ENCODE measurements around the gene FBXO41. TPM values are rescaled to one million over a fixed set of nuclear protein-coding genes. Genes with fewer than 3 reads are reported as not detected.

Gene FBXO41
- total RNA-seq, 1 donor from 2014 or later = 1.6 TPM

DNA sequence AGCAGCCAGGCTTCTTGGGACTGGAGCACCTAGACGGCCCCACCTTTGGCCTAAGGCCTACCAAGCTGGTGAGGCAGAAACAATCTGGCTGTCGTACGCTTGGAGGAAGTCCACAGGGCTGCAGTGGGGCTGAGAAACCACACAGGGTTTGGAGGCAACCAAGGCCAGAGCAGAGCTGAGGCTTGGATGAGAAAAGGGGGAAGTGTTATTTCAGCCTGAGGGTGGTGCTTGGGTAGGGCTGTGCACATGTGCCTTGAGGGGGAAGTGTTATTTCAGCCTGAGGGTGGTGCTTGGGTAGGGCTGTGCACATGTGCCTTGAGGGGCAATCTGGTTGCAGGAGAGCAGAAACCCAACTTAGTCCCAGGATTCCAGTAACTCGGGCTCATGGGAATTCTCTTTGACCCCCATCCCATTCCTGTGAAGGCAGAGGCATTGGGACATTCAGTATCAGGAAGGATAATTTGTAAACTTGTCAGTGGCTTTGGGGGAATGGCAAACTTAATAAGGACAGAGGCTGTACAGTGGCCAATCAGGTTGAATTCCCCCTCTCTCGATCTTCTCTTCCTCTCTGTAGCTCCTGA is 971 bp upstream of the FBXO41 start:
- no peak for DNase-seq (ENCODE audit: low read depth)
- no peak for FAIRE-seq
- Histone ChIP-seq H3K4me3 (ENCODE audit: low read depth, low read length) (no peak overlapping the region), H3K36me3 (ENCODE audit: control insufficient read depth, insufficient read depth, low read length) (no peaks in the 10 kb centered on the region), H3K27me3 (ENCODE audit: control insufficient read depth, insufficient read depth, low read length) (peaks cover 11% of the 10 kb centered on the region)
- TF ChIP-seq, protein P1, sequence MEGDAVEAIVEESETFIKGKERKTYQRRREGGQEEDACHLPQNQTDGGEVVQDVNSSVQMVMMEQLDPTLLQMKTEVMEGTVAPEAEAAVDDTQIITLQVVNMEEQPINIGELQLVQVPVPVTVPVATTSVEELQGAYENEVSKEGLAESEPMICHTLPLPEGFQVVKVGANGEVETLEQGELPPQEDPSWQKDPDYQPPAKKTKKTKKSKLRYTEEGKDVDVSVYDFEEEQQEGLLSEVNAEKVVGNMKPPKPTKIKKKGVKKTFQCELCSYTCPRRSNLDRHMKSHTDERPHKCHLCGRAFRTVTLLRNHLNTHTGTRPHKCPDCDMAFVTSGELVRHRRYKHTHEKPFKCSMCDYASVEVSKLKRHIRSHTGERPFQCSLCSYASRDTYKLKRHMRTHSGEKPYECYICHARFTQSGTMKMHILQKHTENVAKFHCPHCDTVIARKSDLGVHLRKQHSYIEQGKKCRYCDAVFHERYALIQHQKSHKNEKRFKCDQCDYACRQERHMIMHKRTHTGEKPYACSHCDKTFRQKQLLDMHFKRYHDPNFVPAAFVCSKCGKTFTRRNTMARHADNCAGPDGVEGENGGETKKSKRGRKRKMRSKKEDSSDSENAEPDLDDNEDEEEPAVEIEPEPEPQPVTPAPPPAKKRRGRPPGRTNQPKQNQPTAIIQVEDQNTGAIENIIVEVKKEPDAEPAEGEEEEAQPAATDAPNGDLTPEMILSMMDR (IDR thresholded peaks at IDR 0.05; ENCODE audit: insufficient read depth, low read length, severe bottlenecking) = no peak

DNA sequence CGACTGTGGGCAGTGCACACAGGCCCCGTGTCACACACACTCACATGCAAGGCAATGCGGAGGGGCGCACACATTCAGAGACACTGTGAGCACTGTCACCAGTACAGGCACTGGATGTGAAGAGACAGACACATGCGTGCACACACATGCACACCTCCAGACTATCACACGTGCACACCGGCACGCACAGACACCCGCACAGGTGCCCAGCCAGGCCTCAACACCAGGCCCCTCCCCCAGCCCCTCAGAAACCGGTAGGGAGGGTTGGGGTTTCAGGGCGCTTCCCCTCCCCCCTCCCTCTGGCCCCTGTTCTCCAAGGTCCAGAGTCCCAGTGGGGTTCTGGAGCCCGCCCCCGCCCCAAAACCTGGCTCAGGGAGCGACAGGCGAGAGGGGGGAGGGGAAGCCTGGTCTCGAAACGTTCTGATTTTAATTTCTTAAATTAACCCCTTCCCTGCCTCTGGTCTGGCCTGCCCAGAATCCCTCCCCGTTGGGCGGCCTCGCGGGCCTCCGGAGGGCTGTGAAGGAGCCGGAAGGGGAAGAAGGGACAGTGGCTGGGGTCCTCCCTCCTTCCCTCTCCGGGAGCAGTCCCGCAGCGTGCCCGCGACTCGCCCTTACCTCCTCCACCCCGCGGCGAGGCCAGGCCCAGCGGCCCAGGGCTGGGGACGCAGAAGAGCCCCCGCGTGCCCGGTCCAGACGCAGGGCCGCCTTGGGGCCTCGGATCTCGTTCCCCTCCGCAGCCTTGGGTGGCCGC is 558 bp downstream of the FBXO41 start:
- DNase-seq (ENCODE audit: low read depth) = no peak
- peak overlapping the region; percentile 46 for H3K4me3 ChIP-seq (ENCODE audit: low read depth, low read length)
- TF ChIP-seq, protein P1 (IDR thresholded peaks at IDR 0.05; ENCODE audit: insufficient read depth, low read length, severe bottlenecking) = no peak
- peaks cover 8% of the 10 kb centered on the region for H3K27me3 ChIP-seq (ENCODE audit: control insufficient read depth, insufficient read depth, low read length)
- no peak for FAIRE-seq
- H3K36me3 ChIP-seq (ENCODE audit: control insufficient read depth, insufficient read depth, low read length) = no peaks in the 10 kb centered on the region

DNA sequence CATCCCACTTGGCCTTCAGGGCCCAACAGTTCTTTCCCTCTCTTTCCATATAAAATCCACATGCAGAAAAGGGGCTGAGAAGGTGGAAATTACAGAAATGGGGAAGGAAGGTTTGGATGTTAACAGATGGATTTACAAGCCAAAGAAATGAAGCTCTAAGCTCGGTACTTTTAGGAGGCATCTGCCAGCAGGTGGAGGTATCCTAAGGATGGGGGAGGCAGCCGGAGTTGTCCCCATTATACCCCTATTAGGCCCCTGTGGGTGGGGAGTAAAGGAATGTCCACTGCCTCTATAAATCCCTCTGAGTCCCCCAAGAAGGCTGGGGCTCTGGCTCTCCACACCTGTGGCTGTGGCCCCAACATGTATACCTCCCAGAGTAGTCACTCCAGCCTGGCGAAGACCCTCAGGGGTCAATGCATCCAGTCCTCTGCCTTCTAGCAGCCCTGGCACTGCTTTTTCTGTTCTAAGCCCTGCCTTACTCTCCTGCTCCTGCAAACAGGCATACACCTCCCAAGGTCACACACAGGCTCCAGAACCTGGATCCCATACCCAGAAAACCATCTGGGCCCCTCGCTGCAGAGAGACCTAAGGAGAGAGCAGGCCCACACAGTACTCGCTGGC is 1.2 kb downstream of the FBXO41 start:
- DNase-seq (ENCODE audit: low read depth) (no peak), FAIRE-seq (no peak)
- Histone ChIP-seq H3K27me3 (ENCODE audit: control insufficient read depth, insufficient read depth, low read length) (peaks cover 8% of the 10 kb centered on the region), H3K36me3 (ENCODE audit: control insufficient read depth, insufficient read depth, low read length) (no peaks in the 10 kb centered on the region), H3K4me3 (ENCODE audit: low read depth, low read length) (peak overlapping the region; percentile 46)
- TF ChIP-seq, protein P1 (IDR thresholded peaks at IDR 0.05; ENCODE audit: insufficient read depth, low read length, severe bottlenecking) = no peak

DNA sequence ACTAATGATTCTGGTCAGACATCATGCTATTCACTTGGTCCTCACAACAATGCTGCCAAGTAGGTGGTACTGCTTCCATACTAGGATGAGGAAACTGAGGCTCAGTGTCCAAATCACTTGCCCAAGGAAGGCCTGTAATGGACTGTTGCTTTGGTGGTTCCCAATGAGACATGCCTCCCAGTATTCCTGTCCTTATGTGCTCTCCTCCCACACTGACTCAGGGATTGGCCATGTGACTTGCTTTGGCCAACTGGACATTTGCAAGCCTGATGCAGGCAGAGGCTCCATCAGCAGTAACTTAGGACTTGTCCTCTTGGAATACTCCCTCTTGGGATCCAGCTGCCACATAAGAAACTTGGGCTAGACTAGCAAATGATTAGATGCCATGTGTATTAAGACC is 3.0 kb downstream of the FBXO41 start:
- Histone ChIP-seq H3K36me3 (ENCODE audit: control insufficient read depth, insufficient read depth, low read length) (no peaks in the 10 kb centered on the region), H3K4me3 (ENCODE audit: low read depth, low read length) (no peak overlapping the region), H3K27me3 (ENCODE audit: control insufficient read depth, insufficient read depth, low read length) (peaks cover 2% of the 10 kb centered on the region)
- TF ChIP-seq, protein P1 (IDR thresholded peaks at IDR 0.05; ENCODE audit: insufficient read depth, low read length, severe bottlenecking) = no peak
- no peak for DNase-seq (ENCODE audit: low read depth)
- FAIRE-seq = no peak

DNA sequence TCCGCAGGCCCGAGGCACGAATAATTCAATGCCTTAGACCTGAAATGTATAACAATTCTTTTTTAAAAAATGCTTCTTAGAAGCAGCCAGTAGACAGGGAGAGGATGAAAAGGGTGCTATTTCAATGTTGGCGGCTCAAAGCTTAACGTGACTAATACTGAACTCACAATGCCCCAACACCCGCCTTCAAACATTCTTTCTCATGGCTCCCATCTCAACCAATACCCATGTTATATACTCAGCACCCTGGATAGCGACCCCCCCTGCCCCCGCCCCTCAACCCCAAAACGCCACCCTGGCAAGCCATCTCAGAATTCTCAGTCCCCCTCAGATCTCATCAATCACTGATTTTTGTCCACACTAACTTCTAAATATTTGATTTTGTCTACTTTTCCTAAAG is 4.4 kb downstream of the FBXO41 start:
- DNase-seq (ENCODE audit: low read depth) (no peak), FAIRE-seq (no peak)
- no peak overlapping the region for H3K4me3 ChIP-seq (ENCODE audit: low read depth, low read length)
- no peaks in the 10 kb centered on the region for H3K27me3 ChIP-seq (ENCODE audit: control insufficient read depth, insufficient read depth, low read length)
- TF ChIP-seq, protein P1 (IDR thresholded peaks at IDR 0.05; ENCODE audit: insufficient read depth, low read length, severe bottlenecking) = no peak
- no peaks in the 10 kb centered on the region for H3K36me3 ChIP-seq (ENCODE audit: control insufficient read depth, insufficient read depth, low read length)
